ENCODE data around the gene MAP3K21. TPM values are rescaled to one million over a fixed set of nuclear protein-coding genes. Genes with fewer than 3 reads are reported as not detected.

Gene MAP3K21
- total RNA-seq, 1 experiment from 2014 or later = 24.2 TPM

DNA sequence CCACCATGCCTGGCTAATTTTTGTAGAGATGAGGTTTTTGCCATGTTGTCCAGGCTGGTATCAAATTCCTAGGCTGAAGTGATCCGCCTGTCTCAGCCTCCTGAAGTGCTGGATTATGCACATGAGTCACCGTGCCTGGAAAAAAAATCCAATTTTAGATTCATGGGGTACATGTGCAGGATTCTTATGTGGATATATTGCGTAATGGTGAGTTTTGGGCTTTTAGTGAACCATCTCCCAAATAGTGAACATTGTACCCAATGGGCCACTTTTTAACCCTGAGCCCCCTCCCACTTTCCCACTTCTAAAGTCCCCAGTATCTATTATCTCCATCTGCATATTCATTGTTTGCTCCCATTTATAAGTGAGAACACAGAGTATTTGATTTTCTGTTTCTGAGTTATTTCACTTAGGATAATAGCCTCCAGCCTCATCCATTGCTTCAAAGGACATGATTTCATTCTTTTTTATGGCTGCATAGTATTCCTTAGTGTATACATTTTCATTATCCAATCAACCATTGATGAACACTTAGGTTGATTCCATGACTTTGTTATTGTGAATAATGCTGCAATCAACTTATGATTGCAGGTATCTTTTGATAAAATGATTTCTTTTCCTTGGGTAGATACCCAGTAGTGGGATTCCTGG is 104.4 kb downstream of the MAP3K21 start:
- TF ChIP-seq, protein P1, sequence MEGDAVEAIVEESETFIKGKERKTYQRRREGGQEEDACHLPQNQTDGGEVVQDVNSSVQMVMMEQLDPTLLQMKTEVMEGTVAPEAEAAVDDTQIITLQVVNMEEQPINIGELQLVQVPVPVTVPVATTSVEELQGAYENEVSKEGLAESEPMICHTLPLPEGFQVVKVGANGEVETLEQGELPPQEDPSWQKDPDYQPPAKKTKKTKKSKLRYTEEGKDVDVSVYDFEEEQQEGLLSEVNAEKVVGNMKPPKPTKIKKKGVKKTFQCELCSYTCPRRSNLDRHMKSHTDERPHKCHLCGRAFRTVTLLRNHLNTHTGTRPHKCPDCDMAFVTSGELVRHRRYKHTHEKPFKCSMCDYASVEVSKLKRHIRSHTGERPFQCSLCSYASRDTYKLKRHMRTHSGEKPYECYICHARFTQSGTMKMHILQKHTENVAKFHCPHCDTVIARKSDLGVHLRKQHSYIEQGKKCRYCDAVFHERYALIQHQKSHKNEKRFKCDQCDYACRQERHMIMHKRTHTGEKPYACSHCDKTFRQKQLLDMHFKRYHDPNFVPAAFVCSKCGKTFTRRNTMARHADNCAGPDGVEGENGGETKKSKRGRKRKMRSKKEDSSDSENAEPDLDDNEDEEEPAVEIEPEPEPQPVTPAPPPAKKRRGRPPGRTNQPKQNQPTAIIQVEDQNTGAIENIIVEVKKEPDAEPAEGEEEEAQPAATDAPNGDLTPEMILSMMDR (IDR thresholded peaks at IDR 0.05; ENCODE audit: unreplicated experiment) = no peak
- intact Hi-C loops (cut with micrococcal nuclease) = no loop called here
- DNase-seq (ENCODE audit: unreplicated experiment) = no peak
- H3K36me3 Mint-ChIP-seq (ENCODE audit: insufficient read depth, unreplicated experiment) = no peaks in the 10 kb centered on the region
- H3K9me3 Mint-ChIP-seq (ENCODE audit: unreplicated experiment) = no peaks in the 10 kb centered on the region
- ChIA-PET CTCF (interaction anchor here (0.7 to 9.2 kb wide), 3 partner anchors 8 to 639 kb away, joined by 3 to 106 read pairs (median 4); no protein-coding TSS in a partner anchor), POLR2A (interaction anchor here (0.6 kb wide), 2 partner anchors 9 to 629 kb away, joined by 3 read pairs; no protein-coding TSS in a partner anchor)
- H3K4me1 Mint-ChIP-seq (ENCODE audit: insufficient read depth, unreplicated experiment) = no peaks in the 10 kb centered on the region
- BruUV-seq (replicated peaks) = no TSS peak
- no peak overlapping the region for H3K4me3 Mint-ChIP-seq (ENCODE audit: unreplicated experiment)
- H3K27ac Mint-ChIP-seq (ENCODE audit: low read depth, unreplicated experiment) = no peak overlapping the region
- H3K27me3 Mint-ChIP-seq (ENCODE audit: insufficient read depth, unreplicated experiment) = no peaks in the 10 kb centered on the region

DNA sequence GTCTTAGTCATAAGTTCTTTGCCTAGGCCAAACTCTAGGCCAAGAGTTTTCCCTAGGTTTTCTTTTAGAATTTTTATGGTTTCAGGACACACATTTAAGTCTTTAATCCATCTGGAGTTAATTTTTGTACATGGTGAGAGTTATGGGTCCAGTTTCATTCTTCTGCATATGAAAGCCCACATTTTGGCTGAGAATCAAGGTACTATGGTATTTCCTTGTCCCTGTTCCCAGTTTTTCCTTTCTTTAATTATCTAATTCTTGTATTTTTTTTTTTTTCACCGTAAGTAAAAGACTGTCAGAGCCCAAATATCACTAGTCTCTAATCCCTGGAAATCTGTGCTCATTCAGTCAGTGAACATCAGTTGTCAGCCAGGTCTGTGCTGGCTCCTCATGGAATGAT is 105.4 kb downstream of the MAP3K21 start:
- H3K4me3 Mint-ChIP-seq (ENCODE audit: unreplicated experiment) = no peak overlapping the region
- intact Hi-C loops (cut with micrococcal nuclease) = no loop called here
- POLR2A ChIA-PET = interaction anchor here (1.0 kb wide), 1 partner anchor 11 kb away, joined by 3 read pairs; no protein-coding TSS in a partner anchor
- no peaks in the 10 kb centered on the region for H3K36me3 Mint-ChIP-seq (ENCODE audit: insufficient read depth, unreplicated experiment)
- no peak overlapping the region for H3K27ac Mint-ChIP-seq (ENCODE audit: low read depth, unreplicated experiment)
- no peaks in the 10 kb centered on the region for H3K4me1 Mint-ChIP-seq (ENCODE audit: insufficient read depth, unreplicated experiment)
- TF ChIP-seq, protein P1 (IDR thresholded peaks at IDR 0.05; ENCODE audit: unreplicated experiment) = no peak
- no peaks in the 10 kb centered on the region for H3K27me3 Mint-ChIP-seq (ENCODE audit: insufficient read depth, unreplicated experiment)
- no peak for DNase-seq (ENCODE audit: unreplicated experiment)
- no TSS peak for BruUV-seq (replicated peaks)
- CTCF ChIA-PET = interaction anchor here (1.1 to 9.2 kb wide), 5 partner anchors 7 to 635 kb away, joined by 3 to 106 read pairs (median 6); no protein-coding TSS in a partner anchor
- H3K9me3 Mint-ChIP-seq (ENCODE audit: unreplicated experiment) = no peaks in the 10 kb centered on the region

DNA sequence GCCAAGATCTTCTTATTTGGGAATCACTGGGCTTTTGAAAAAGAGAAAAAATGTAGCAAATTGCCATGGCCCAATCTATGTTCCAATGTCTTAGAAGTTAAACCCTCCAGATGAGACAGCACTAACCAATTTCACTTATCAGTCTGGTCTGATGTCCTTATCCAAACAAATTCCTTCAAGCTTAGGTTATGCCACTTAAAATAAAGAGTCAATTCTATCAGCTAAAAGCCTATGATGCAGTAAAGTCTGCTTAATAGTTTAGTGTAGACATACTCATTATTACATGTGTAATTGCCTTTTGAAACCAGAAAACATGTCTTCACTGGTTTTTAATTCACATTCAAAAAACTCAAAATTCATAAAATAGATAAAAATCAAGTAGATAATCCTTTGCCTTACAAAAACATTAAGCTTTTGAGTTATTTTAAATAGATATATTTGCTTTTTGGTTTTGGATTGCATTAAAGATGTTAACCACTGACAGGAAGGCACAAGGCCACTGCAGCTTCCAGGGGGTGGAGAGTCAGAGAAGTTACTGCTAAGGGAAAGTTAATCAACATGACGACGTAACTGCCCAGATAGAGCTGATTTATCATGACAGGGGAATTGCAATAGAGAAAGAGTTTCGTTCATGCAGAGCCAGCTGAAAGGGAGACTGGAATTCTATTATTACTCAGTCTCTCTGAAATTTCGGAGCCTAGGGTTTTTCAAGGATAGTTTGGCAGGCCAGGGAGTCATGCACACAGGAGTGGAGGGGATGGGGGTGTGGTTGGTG is 106.1 kb downstream of the MAP3K21 start:
- no peaks in the 10 kb centered on the region for H3K27me3 Mint-ChIP-seq (ENCODE audit: insufficient read depth, unreplicated experiment)
- no peak overlapping the region for H3K27ac Mint-ChIP-seq (ENCODE audit: low read depth, unreplicated experiment)
- no peak overlapping the region for H3K4me3 Mint-ChIP-seq (ENCODE audit: unreplicated experiment)
- intact Hi-C loops (cut with micrococcal nuclease) = no loop called here
- H3K4me1 Mint-ChIP-seq (ENCODE audit: insufficient read depth, unreplicated experiment) = no peaks in the 10 kb centered on the region
- ChIA-PET POLR2A (interaction anchor here (0.7 to 1.0 kb wide), 2 partner anchors 11 to 16 kb away, joined by 3 to 5 read pairs; no protein-coding TSS in a partner anchor), CTCF (interaction anchor here (0.6 to 9.2 kb wide), 11 partner anchors 6 to 1567 kb away, joined by 3 to 106 read pairs (median 3); no protein-coding TSS in a partner anchor)
- BruUV-seq (replicated peaks) = no TSS peak
- H3K9me3 Mint-ChIP-seq (ENCODE audit: unreplicated experiment) = no peaks in the 10 kb centered on the region
- TF ChIP-seq, protein P1 (IDR thresholded peaks at IDR 0.05; ENCODE audit: unreplicated experiment) = no peak
- no peaks in the 10 kb centered on the region for H3K36me3 Mint-ChIP-seq (ENCODE audit: insufficient read depth, unreplicated experiment)
- no peak for DNase-seq (ENCODE audit: unreplicated experiment)

Other genes starting within 250 kb of the MAP3K21 start
- 80.5 and 85.3 TPM in 2 replicates for gene PCNX2, start 32.0 kb upstream of the MAP3K21 start, total RNA-seq (2022)

Data from MCF 10A (cell line).